NCI-H526 treated with DMSO at 0.1 percent for 48 hours (cell line): Measurements from ENCODE around the gene HAVCR1.
"Not testable (repeated sequence)": the region's sequence is repeated elsewhere in the genome, so short reads cannot be mapped to it uniquely, and the experiment has no call there.

ENCODE experiments used
- DNase-seq: peaks from one replicate; lab custom pipeline; 2025; lab: John Stamatoyannopoulos, UW

Gene HAVCR1

GRCh38 chr5:157059093-157059539, at the start of gene HAVCR1:
TSS of gene HAVCR1 (minus strand) at chr5:157059116. CDS start at chr5:157057943, 1,173 bp downstream.
- no peak for DNase-seq

- DNase-seq = no peak
Observed at GRCh38 chr5:157107508-157107907, 48.6 kb upstream of the HAVCR1 start.

GRCh38 chr5:157106630-157107461, 47.9 kb upstream of the HAVCR1 start:
- no peak for DNase-seq

GRCh38 chr5:157100140-157100679, 41.3 kb upstream of the HAVCR1 start:
- no peak for DNase-seq

GRCh38 chr5:157088342-157088990, 29.6 kb upstream of the HAVCR1 start:
- no peak for DNase-seq

GRCh38 chr5:157086751-157087359, 27.9 kb upstream of the HAVCR1 start:
- DNase-seq = no peak

- DNase-seq = no peak
Observed at GRCh38 chr5:157085930-157086329, 27.0 kb upstream of the HAVCR1 start.

GRCh38 chr5:157080286-157080685, 21.4 kb upstream of the HAVCR1 start:
- DNase-seq = no peak

- no peak for DNase-seq
Observed at GRCh38 chr5:157076558-157076957, 17.6 kb upstream of the HAVCR1 start.

- DNase-seq = no peak
Observed at GRCh38 chr5:157072508-157072907, 13.6 kb upstream of the HAVCR1 start.

GRCh38 chr5:157069949-157070348, 11.0 kb upstream of the HAVCR1 start:
- DNase-seq = no peak

GRCh38 chr5:157068785-157069184, 9.9 kb upstream of the HAVCR1 start:
- DNase-seq = no peak

GRCh38 chr5:157068339-157068738, 9.4 kb upstream of the HAVCR1 start:
- DNase-seq = no peak

GRCh38 chr5:157067005-157067404, 8.1 kb upstream of the HAVCR1 start:
- no peak for DNase-seq

- DNase-seq = no peak
Observed at GRCh38 chr5:157066080-157066479, 7.2 kb upstream of the HAVCR1 start.

- no peak for DNase-seq
Observed at GRCh38 chr5:157063776-157064430, 5.0 kb upstream of the HAVCR1 start.

GRCh38 chr5:157059891-157060290, 975 bp upstream of the HAVCR1 start:
- DNase-seq = no peak

GRCh38 chr5:157057459-157058370, 1.2 kb downstream of the HAVCR1 start:
- DNase-seq = no peak

- DNase-seq = not testable (repeated sequence)
Observed at GRCh38 chr5:157056848-157057247, 2.1 kb downstream of the HAVCR1 start.

- no peak for DNase-seq
Observed at GRCh38 chr5:157051604-157052245, 7.2 kb downstream of the HAVCR1 start.
